ENCODE data around the gene HLA-DQB1. TPM values are rescaled to one million over a fixed set of nuclear protein-coding genes. Genes with fewer than 3 reads are reported as not detected.

HLA-DQB1 gene
- not detected in 2 replicates for total RNA-seq

GRCh38 chr6:32666420-32667300 lies at the start of gene HLA-DQB1:
Gene HLA-DQB1, minus strand, starts transcription at chr6:32666657. Its CDS starts 50 bp downstream, at chr6:32666607.

GRCh38 chr6:32637219-32637880 lies 29.1 kb downstream of the HLA-DQB1 start, which contains the start of gene HLA-DQA1:
Gene HLA-DQA1, plus strand, starts transcription at chr6:32637406. Its CDS starts 53 bp downstream, at chr6:32637459.

Other genes with a start within 250 kb of the HLA-DQB1 start
- gene HLA-DRA, start 226.8 kb downstream of the HLA-DQB1 start, total RNA-seq, result 0.17 and 0.95 TPM in 2 replicates
- not detected in 2 replicates for gene HLA-DRB5, start 136.4 kb downstream of the HLA-DQB1 start, total RNA-seq
- 0.16 TPM in 1 of 2 replicates, not detected in the other for gene HLA-DRB1, start 76.8 kb downstream of the HLA-DQB1 start, total RNA-seq
- gene HLA-DQA1, start 29.3 kb downstream of the HLA-DQB1 start, total RNA-seq, result 0.16 TPM in 1 of 2 replicates, not detected in the other
- gene HLA-DQA2, start 74.7 kb upstream of the HLA-DQB1 start, total RNA-seq, result not detected in 2 replicates
- not detected in 2 replicates for gene HLA-DQB2, start 96.9 kb upstream of the HLA-DQB1 start, total RNA-seq
- gene HLA-DOB, start 150.3 kb upstream of the HLA-DQB1 start, total RNA-seq, result 0.32 and 1.5 TPM in 2 replicates
- gene TAP2, start 172.1 kb upstream of the HLA-DQB1 start, total RNA-seq, result 22.1 and 28.9 TPM in 2 replicates
- gene PSMB8, start 177.4 kb upstream of the HLA-DQB1 start, total RNA-seq, result 71.3 and 74.7 TPM in 2 replicates
- 31.8 and 34.8 TPM in 2 replicates for gene TAP1, start 187.0 kb upstream of the HLA-DQB1 start, total RNA-seq
- 48.1 and 49.2 TPM in 2 replicates for gene PSMB9, start 187.5 kb upstream of the HLA-DQB1 start, total RNA-seq

Measured in bronchial smooth muscle cell (primary cell).